NCI-H510A (cell line): ENCODE measurements around the gene ATRNL1.

ENCODE experiments used
- DNase-seq: peaks from one replicate; lab custom pipeline; 2025; lab: John Stamatoyannopoulos, UW

ATRNL1 gene

GRCh38 chr10:115950320-115950719, 857.2 kb downstream of the ATRNL1 start:
- no peak for DNase-seq

- no peak for DNase-seq
Measured at GRCh38 chr10:115951242-115951641, 858.1 kb downstream of the ATRNL1 start.

GRCh38 chr10:115953281-115953680, 860.1 kb downstream of the ATRNL1 start:
- DNase-seq = no peak

- no peak for DNase-seq
Measured at GRCh38 chr10:115953968-115954367, 860.8 kb downstream of the ATRNL1 start.

- DNase-seq = no peak
Measured at GRCh38 chr10:115956225-115957011, 863.3 kb downstream of the ATRNL1 start.

- no peak for DNase-seq
Measured at GRCh38 chr10:115957012-115957399, 863.8 kb downstream of the ATRNL1 start.

DNA sequence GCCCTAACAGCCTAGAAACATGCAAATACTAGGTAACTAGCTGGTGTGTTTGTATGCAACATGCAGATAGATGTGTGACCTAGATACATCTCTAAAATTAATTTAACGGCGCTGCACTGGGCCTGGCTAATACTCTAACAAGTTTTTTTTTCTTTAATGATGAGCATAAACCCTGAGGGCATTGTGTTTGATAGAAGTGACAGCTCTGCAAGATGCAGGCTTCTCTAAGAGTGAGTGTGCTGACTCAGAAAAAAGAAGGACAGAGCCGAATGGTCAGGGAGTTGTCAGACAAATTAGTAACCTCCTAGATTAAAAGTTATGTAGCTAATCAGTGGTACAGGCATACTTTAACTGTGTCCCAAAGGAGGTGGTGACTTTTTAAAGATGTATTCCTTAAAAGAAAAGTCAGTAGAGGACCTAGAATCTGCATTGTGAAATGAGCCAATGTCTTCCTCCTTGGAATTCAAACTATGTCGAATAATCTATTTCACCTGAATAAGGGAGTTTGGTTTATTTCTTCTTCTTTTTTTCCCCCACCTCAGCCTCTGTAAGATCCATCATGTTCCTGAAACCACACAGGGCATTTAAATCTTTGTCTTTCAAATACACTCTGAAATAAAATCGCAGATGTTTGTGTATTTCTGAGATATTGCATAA, 864.7 kb downstream of the ATRNL1 start:
- DNase-seq = no peak

DNA sequence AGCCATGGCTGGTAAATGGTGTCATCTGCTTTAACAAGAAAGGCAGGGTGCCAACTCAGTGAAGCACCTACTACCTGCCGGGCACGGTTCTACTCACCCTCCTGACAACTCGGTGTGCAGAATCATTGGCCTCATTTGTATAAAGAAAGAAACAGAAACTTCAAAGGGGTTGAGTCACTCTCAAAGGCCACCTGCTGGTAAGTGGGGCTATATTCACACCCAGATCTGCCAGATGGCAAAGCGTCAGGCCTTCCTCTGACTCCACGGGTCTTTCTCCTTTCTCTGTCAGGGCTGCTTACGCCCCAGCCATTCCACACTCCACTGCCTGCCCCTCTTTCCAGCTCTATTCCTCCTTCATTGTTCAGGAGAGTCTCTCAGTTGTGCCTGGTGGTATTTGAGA, 870.7 kb downstream of the ATRNL1 start:
- peak; percentile 19 for DNase-seq

- no peak for DNase-seq
Measured at GRCh38 chr10:115964827-115965226, 871.7 kb downstream of the ATRNL1 start.

DNA sequence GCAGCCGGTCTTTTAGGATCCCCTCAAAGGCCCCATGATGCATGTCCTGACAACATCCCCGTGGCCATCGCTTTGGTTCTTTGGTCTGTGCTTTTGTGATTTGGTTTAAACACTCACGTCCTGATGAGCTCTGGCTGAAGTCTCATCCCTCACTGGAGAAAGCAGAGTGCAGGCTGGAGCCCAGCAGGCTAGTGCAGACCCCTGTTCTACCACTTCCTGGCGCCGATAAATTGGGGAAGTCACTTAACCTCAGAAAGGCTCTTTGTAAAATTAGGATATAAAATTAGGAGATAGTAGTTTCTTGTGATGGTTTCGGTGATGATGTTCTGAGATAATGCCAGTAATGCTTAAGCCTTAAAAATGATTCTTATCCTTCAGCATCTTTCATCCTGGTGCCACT, 872.2 kb downstream of the ATRNL1 start:
- no peak for DNase-seq

- DNase-seq = no peak
Measured at GRCh38 chr10:115968236-115968635, 875.1 kb downstream of the ATRNL1 start.

DNA sequence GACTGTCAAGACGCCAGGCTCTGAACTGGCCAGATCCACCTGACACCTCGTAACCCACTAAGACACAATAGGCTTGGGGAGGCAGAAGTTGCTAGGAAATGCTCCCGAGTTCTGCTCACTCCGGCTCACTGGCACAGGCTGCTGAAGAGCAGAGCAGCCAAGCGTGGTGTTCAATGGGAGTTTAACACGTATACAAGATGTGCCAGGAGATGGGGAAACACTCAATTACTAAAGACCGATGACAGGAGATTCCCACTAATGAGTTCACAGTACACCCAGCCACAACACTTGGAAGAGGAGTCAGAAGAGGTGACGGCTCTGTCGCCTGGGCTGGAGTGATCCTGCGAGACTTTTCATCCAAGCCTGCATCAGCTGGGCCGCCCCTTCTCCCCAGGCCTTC, 876.4 kb downstream of the ATRNL1 start:
- no peak for DNase-seq

GRCh38 chr10:115971921-115972320, 878.8 kb downstream of the ATRNL1 start:
- DNase-seq = no peak

DNA sequence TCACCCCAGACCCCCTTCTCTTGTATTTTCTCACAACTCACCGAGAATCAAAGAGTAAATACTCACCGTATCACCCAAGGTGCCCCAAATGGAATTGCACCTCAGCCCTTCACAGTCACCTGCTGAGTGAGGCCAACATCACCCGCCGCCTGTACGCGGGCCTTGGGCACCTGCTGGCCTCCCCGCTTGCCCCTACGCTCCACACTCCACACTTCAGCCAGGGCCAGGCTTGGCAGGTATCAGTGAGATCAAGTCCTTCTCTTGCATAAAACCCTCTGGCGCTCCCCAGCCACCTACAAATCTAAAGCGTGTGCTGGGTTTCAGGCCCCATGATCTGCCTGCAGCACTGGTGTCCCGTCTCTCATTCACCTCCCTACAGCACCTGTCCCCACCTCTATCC, 879.3 kb downstream of the ATRNL1 start:
- DNase-seq = no peak

DNA sequence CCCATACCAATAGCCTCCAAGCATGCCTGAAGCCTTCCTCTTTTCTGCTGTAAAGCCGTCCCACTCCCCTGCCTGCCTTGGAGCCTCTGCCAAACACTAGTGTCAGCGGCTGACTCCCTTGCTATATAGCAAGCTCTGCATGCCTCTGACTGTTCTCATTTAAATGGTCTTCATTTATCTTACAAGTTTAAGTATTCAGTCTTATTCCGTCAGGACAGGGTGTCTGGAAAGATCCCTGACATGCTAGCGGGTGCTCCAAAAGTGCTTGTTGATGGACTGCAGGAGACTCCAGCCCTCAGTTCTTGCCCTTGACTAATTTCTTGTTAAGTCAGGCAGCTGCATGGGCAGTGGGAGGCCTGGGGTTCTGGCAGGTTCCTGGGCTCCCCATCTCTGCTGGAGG, 881.2 kb downstream of the ATRNL1 start:
- no peak for DNase-seq

- no peak for DNase-seq
Measured at GRCh38 chr10:115974816-115975430, 881.8 kb downstream of the ATRNL1 start.

- DNase-seq = no peak
Measured at GRCh38 chr10:115975506-115975905, 882.3 kb downstream of the ATRNL1 start.

DNA sequence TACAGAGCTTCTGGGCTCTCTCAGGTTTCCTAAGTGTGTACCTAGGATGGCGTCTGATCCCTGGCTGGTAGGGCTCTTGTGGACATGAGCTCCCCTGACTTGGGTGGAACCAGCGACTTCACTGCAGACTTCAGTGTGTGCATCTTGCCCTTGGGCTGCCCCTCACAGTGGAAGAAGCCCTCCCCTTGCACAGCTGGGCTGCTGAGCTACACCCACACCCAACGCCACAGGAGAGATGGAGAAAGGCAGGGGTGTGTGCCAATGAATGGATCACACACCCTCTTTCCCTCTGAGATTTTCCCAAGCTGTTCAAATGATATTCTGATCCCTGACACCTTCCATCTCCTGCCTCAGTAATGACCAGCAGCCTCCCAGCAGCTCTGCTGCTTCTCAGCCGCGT, 883.2 kb downstream of the ATRNL1 start:
- no peak for DNase-seq

- no peak for DNase-seq
Measured at GRCh38 chr10:115977855-115978254, 884.7 kb downstream of the ATRNL1 start.

DNA sequence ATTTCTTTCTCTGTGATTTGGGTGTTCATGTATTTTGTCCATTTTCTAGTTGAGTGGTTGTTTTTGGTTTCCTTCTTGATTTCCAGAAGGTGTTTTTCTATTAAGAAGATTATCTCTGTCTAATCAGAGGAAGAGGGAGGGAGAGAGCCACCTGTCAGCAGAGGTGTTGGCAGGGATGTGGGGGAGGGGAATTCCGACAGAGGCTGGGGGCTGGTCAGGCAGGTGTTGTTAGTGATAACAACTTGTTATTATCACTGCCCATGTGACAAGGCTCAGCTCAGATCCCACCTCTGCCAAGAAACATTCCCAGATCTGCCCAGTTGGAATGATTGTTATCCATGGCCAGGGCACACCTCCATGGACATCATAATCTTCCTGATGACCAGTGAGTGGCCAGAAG, 886.4 kb downstream of the ATRNL1 start:
- no peak for DNase-seq

DNA sequence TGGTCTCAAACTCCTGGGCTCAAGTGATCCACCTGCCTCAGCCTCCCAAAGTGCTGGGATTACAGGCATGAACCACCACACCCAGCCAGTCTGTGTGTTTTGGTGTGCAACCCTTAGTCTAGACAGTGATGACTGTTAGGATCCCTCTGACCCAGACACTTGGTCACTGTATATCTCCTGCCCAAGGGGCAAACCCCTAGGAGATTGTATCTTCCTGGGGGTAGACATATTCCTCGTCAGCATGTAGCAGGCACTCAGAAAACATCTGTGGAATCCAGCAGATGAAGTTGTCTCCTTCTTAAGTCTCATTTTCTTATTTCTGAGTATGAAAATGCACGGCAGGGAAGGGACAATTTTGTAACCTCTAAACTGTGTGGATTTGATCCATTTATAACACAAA, 887.3 kb downstream of the ATRNL1 start:
- no peak for DNase-seq

- no peak for DNase-seq
Measured at GRCh38 chr10:115981081-115981480, 887.9 kb downstream of the ATRNL1 start.

- DNase-seq = no peak
Measured at GRCh38 chr10:115982076-115982475, 888.9 kb downstream of the ATRNL1 start.
